ENCODE data around the gene TMSB10. TPM values are rescaled to one million over a fixed set of nuclear protein-coding genes. Genes with fewer than 3 reads are reported as not detected.

The TMSB10 gene
- total RNA-seq, 1 donor from 2014 or later, result 3,273 TPM

DNA sequence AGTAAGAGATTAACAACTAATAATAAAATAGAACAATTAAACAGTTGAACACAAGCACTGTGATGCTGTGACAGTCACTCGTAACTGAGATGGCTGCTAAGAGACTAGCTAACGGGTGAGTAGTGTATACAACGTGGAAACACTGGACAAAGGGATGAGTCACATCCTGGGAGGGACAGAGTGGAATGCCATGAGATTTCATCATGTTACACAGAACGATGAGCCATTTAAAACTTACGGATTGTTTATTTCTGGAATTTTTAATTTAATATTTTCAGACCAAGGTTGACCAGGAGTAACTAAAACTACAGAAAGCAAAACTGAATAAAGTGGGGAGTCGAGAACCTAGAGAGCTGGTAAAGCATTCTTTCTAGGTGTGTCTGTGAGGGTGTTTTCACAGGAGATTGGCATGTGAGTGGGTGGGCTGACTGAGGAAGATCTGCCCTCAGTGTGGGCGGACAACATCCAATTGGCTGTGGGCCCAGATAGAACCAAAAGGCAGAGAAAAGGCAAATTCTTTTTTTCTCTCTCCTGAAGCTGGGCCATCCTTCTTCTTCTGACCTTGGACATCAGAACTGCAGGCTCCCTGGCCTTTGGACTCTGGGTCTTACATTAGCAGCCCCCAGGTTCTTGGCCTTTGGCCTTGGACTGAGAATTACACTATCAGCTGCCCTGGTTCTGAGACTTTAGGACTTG is 14.6 kb downstream of the TMSB10 start:
- H3K36me3 Mint-ChIP-seq (ENCODE audit: unreplicated experiment), result no peaks in the 10 kb centered on the region
- no peak for DNase-seq
- no peak overlapping the region for H3K27ac Mint-ChIP-seq (ENCODE audit: unreplicated experiment)
- no peaks in the 10 kb centered on the region for H3K4me1 Mint-ChIP-seq (ENCODE audit: low read depth, unreplicated experiment)
- H3K27me3 Mint-ChIP-seq (ENCODE audit: unreplicated experiment), result no peaks in the 10 kb centered on the region
- H3K9me3 Mint-ChIP-seq (ENCODE audit: unreplicated experiment), result peaks cover under 1% of the 10 kb centered on the region
- no peak overlapping the region for H3K4me3 Mint-ChIP-seq (ENCODE audit: unreplicated experiment)
- TF ChIP-seq, protein P1, sequence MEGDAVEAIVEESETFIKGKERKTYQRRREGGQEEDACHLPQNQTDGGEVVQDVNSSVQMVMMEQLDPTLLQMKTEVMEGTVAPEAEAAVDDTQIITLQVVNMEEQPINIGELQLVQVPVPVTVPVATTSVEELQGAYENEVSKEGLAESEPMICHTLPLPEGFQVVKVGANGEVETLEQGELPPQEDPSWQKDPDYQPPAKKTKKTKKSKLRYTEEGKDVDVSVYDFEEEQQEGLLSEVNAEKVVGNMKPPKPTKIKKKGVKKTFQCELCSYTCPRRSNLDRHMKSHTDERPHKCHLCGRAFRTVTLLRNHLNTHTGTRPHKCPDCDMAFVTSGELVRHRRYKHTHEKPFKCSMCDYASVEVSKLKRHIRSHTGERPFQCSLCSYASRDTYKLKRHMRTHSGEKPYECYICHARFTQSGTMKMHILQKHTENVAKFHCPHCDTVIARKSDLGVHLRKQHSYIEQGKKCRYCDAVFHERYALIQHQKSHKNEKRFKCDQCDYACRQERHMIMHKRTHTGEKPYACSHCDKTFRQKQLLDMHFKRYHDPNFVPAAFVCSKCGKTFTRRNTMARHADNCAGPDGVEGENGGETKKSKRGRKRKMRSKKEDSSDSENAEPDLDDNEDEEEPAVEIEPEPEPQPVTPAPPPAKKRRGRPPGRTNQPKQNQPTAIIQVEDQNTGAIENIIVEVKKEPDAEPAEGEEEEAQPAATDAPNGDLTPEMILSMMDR (IDR thresholded peaks at IDR 0.05; ENCODE audit: partially characterized antibody, unreplicated experiment), result no peak

DNA sequence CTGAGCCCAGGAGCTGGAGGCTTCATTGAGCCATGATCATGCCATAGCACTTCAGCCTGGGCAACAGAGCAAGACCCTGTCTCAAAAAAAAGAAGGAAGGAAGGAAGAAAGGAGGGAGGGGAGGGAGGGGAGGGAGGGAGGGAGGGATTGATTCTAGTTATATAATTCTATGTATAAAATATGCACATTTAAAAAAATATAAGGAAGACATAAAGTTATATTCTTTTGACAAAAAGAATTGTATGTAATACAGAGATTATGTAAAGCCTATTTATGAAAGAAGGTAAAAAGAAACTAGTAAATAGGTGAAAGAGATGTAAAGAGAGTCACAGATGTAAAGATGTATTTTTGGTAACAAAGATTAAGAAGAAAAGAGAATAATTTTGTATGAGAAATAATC is 17.6 kb downstream of the TMSB10 start:
- TF ChIP-seq, protein P1 (IDR thresholded peaks at IDR 0.05; ENCODE audit: partially characterized antibody, unreplicated experiment), result no peak
- no peak for DNase-seq
- Mint-ChIP-seq H3K27me3 (ENCODE audit: unreplicated experiment) (peaks cover 4% of the 10 kb centered on the region), H3K9me3 (ENCODE audit: unreplicated experiment) (peaks cover 7% of the 10 kb centered on the region), H3K4me3 (ENCODE audit: unreplicated experiment) (no peak overlapping the region), H3K27ac (ENCODE audit: unreplicated experiment) (no peak overlapping the region), H3K36me3 (ENCODE audit: unreplicated experiment) (no peaks in the 10 kb centered on the region), H3K4me1 (ENCODE audit: low read depth, unreplicated experiment) (peaks cover 4% of the 10 kb centered on the region)

DNA sequence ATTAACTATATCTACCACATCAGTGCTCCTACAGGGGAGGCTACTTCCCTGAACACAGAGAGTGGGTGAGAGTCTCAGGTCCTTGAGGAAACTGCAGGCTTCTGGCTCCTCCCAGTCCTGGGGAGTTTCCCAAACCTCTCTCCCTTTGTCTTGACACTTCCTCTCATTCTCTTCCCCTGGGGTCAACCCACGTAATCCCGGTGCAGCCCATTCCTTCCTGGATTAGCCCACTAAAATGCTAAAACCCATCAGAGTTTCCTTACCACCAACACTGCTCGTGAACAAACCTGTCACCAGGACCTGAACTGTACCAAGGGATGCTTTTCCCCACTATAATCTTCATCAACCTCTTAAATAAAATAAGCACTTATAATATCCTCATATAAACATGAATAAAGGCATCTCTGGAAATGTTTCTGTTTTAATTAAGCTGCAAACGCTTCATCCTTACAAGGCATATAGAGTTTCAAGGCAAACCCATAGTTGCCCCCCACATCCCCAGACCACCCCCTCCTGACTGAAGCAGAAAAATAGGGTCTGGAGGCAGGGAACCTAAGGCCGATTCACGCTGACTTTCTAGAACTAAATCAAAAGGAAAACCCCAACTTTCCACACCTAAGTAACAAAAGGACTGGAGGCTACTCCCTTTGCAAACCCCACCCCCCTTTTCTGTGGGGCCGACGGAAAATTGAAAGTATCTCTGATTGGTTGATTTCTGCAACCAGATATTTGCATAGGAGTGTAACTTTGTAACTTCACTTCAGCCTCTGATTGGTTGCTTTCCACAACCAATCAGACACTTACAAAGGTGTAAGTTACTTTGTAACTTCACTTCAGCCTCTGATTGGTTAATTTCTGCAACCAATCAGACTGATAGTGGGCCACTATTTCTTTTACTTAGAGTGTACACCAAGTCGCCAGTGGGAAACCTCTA is 19.0 kb downstream of the TMSB10 start:
- DNase-seq, result no peak
- Mint-ChIP-seq H3K27ac (ENCODE audit: unreplicated experiment) (no peak overlapping the region), H3K27me3 (ENCODE audit: unreplicated experiment) (peaks cover 4% of the 10 kb centered on the region), H3K9me3 (ENCODE audit: unreplicated experiment) (peaks cover 7% of the 10 kb centered on the region), H3K4me1 (ENCODE audit: low read depth, unreplicated experiment) (peaks cover 4% of the 10 kb centered on the region), H3K4me3 (ENCODE audit: unreplicated experiment) (no peak overlapping the region), H3K36me3 (ENCODE audit: unreplicated experiment) (no peaks in the 10 kb centered on the region)
- TF ChIP-seq, protein P1 (IDR thresholded peaks at IDR 0.05; ENCODE audit: partially characterized antibody, unreplicated experiment), result no peak

DNA sequence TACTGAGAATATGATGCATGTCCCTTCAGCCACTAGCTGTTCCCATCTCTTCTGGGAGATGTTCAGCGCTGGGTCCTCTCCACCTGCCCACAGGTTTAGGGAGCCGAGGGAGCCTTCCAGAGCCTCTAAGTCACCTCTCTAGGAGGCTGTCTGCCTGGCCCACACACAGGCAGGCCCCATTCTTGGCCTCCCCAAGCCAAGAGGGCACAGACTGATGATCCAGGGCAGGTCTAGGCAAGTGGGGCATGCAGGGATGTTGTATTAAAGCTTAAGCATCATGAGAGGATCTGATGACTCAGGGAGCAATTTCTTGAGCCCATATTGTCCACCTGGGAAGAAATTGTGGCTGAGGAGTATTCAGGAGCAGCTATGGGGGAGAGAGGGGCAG is 19.9 kb downstream of the TMSB10 start:
- Mint-ChIP-seq H3K9me3 (ENCODE audit: unreplicated experiment) (peaks cover 7% of the 10 kb centered on the region), H3K36me3 (ENCODE audit: unreplicated experiment) (no peaks in the 10 kb centered on the region), H3K27me3 (ENCODE audit: unreplicated experiment) (peaks cover 4% of the 10 kb centered on the region), H3K4me3 (ENCODE audit: unreplicated experiment) (peak overlapping the region; percentile 11), H3K27ac (ENCODE audit: unreplicated experiment) (no peak overlapping the region), H3K4me1 (ENCODE audit: low read depth, unreplicated experiment) (peaks cover 4% of the 10 kb centered on the region)
- TF ChIP-seq, protein P1 (IDR thresholded peaks at IDR 0.05; ENCODE audit: partially characterized antibody, unreplicated experiment), result no peak
- no peak for DNase-seq

Measured in glutamatergic neuron (in vitro differentiated cells).